HG03442 (cell line): ENCODE data around the gene ZNG1A.
"Not testable (repeated sequence)": the region's sequence is repeated elsewhere in the genome, so short reads cannot be mapped to it uniquely, and the experiment has no call there.

ENCODE experiments used
- ATAC-seq: cut with Tn5 transposase; IDR thresholded peaks from one replicate; pipeline ENCODE4 v1.9.1; 2021; ENCODE audit warnings: mild to moderate bottlenecking, moderate library complexity; ENCODE audit not compliant: unreplicated experiment

ZNG1A gene

GRCh38 chr9:178140-178825, 573 bp downstream of the ZNG1A start:
- not testable (repeated sequence) for ATAC-seq

GRCh38 chr9:169757-170156, 9.1 kb downstream of the ZNG1A start:
- ATAC-seq: not testable (repeated sequence)

GRCh38 chr9:159871-160270, 19.0 kb downstream of the ZNG1A start:
- not testable (repeated sequence) for ATAC-seq

- not testable (repeated sequence) for ATAC-seq
Observed at GRCh38 chr9:151173-151572, 27.7 kb downstream of the ZNG1A start.

GRCh38 chr9:139880-140279, 39.0 kb downstream of the ZNG1A start:
- not testable (repeated sequence) for ATAC-seq

GRCh38 chr9:117995-118467, 60.8 kb downstream of the ZNG1A start, which contains the start of gene FOXD4:
Gene FOXD4, minus strand, starts transcription at chr9:118417. Its CDS starts 298 bp downstream, at chr9:118119.
- ATAC-seq: not testable (repeated sequence)

GRCh38 chr9:117144-117994, 61.5 kb downstream of the ZNG1A start:
- ATAC-seq: not testable (repeated sequence)

GRCh38 chr9:116239-117077, 62.4 kb downstream of the ZNG1A start:
- ATAC-seq: not testable (repeated sequence)

- not testable (repeated sequence) for ATAC-seq
Observed at GRCh38 chr9:115118-115451, 63.8 kb downstream of the ZNG1A start.

- not testable (repeated sequence) for ATAC-seq
Observed at GRCh38 chr9:114267-115117, 64.4 kb downstream of the ZNG1A start.

- ATAC-seq: not testable (repeated sequence)
Observed at GRCh38 chr9:113468-114266, 65.2 kb downstream of the ZNG1A start.

- not testable (repeated sequence) for ATAC-seq
Observed at GRCh38 chr9:112589-113467, 66.0 kb downstream of the ZNG1A start.

GRCh38 chr9:110672-111071, 68.2 kb downstream of the ZNG1A start:
- not testable (repeated sequence) for ATAC-seq

- ATAC-seq: not testable (repeated sequence)
Observed at GRCh38 chr9:109540-109939, 69.3 kb downstream of the ZNG1A start.

- ATAC-seq: not testable (repeated sequence)
Observed at GRCh38 chr9:108742-109495, 69.9 kb downstream of the ZNG1A start.

- not testable (repeated sequence) for ATAC-seq
Observed at GRCh38 chr9:105991-106390, 72.9 kb downstream of the ZNG1A start.

GRCh38 chr9:100430-100829, 78.4 kb downstream of the ZNG1A start:
- not testable (repeated sequence) for ATAC-seq
